Loucy (cell line): Measurements from ENCODE around the gene PRAMEF20.

ENCODE experiments used
- CTCF ChIP-seq: fragments of 200-600 bp; sonication (generic); conservative IDR thresholded peaks from 2 replicates; pipeline ENCODE4 v1.5.1; 2014; ENCODE audit warnings: mild to moderate bottlenecking, antibody characterized with exemption, low read length
- EZH2phosphoT487 ChIP-seq: fragments of 200-600 bp; IDR thresholded peaks from 2 replicates; pipeline ENCODE4 v1.6.1; 2018; ENCODE audit warnings: antibody characterized with exemption, mild to moderate bottlenecking, moderate library complexity, borderline replicate concordance

DNA sequence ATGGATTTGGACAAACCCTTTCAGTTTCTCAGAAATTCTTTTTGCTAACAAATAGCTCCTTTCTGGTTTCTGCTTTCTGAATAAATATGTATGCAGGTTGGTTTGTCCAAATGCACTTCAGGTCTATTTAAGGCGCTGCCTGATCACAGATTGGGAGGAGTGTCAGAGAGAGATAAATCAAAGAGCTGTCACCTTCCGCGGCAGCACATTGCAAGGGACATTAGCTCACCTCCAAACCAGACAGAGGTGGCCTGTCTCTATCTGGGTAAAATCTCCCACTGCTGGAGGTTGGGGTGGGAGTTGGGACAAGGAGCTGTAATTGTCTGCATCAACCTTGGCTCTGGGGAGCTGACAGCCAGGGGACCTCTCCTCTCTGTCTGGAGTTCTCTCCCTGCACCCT, 25.2 kb downstream of the PRAMEF20 start:
- no peak for TF ChIP-seq CTCF
- no peak for TF ChIP-seq EZH2phosphoT487
